HG03280 (cell line): ENCODE results near the gene MGRN1.

Experiments
- ATAC-seq: cut with Tn5 transposase; IDR thresholded peaks from one replicate; pipeline ENCODE4 v1.9.1; 2021; ENCODE audit warnings: mild to moderate bottlenecking, moderate library complexity; ENCODE audit not compliant: unreplicated experiment

Gene MGRN1

GRCh38 chr16:4667203-4667963, 42.8 kb downstream of the MGRN1 start:
- no peak for ATAC-seq

DNA sequence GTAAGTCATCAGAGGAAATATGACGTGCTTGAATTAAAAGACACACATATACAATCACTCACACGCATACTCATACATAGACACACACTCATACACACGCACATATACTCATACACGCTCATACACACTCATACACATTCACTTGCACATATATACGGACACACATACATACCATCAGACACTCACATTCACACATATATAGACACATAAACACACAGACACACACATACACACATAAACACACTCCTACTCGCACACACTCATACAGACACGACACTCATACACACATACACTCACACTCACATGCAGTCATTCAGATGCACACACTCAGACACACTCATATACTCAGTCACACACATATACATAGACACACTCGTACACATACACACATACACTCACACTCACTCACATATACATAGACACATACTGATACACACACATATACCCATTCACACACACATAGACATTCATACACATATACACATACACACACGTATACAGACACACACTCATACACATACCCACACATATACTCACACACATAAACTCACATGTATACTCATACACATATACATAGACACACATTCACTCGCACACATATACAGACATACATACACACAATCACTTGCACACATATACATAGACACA, 43.8 kb downstream of the MGRN1 start:
- ATAC-seq: no peak

GRCh38 chr16:4673387-4674046, 48.9 kb downstream of the MGRN1 start:
- ATAC-seq: no peak

DNA sequence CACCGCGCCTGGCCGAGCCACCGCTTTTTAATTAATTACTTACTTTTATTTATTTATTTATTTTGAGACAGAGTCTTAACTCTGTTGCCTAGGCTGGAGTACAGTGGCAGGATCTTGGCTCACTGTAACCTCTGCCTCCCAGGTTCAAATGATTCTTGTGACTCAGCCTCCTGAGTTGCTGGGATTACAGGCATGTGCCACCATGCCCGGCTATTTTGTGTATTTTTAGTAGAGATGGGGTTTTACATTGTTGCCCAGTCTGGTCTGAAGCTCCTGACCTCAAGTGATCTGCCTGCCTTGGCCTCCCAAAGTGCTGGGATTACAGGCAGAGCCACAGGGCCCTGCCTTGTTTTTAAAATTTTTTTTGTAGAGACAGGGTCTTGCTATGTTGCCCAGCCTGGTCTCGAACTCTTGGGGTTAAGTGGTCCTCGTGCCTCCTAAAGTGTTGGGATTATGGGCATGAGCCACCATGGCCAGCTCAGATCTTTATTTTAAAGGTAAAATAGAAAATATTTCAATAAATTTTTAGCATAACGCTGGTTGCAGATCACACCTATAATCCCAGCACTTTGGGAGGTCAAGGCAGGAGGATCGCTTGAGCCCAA, 50.4 kb downstream of the MGRN1 start:
- ATAC-seq: no peak

DNA sequence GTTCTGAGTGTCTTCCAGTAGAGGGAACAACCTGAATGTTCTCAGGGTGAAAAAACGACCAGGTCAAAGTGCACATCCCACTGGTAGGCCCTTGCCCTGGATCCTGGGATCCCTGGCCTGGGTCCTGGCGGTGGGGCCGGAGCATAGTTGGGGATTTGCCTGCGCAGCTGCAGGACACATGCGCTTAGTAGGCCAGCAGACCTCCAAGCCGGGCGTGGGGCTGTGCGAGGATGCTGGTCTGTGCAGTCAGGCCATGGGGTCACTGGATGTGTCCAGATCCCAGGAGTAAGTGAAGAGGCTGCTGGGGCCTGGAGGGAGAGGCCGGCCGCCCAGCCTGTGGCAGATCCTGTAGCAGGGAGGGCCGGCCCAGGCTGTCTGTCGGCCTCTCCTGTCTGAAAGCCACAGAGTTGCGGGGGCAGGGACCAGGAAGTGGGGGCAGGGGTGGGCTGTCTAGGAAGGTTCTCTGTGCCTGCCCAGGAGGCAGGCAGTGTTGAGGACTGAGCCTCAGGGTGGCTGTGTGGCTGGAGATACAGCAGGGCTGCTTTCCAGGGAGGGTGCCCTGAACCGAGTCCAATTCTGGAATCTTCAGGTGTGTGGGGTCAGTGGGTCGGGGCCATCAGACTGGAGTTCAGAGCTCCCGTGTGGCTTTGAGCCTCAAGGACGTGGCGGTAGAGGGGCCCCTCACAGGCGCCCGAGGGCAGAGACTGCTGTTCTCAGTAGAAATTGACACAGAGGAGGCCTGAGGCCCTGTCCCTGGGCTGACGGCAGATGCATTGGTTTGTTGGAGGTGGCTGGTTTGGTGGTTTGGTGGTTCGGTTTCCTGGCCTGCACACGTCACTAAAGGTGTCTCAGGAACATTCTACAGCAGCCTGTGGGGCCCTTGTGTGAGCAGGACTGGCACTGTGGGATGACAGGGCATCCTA, 51.5 kb downstream of the MGRN1 start:
- no peak for ATAC-seq

DNA sequence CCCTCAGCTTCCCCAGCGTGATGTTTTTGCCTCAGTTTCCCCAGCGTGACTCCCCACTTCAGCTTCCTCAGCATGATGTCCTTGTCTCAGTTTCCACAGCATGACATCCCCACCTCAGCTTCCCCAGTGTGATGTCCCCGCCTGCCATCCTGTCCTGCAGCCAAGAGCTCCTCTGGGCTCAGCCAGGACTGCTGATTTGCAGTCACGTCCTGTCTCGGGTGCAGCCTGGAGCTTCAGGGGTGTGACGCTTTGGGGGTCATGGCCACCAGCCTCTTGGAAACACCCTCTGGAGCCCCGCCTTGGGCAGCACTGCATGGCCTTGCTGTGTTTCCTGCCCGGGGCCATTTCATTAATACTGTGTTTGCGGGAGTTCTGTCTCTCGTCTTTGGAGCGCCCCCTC, 52.2 kb downstream of the MGRN1 start:
- ATAC-seq: no peak

DNA sequence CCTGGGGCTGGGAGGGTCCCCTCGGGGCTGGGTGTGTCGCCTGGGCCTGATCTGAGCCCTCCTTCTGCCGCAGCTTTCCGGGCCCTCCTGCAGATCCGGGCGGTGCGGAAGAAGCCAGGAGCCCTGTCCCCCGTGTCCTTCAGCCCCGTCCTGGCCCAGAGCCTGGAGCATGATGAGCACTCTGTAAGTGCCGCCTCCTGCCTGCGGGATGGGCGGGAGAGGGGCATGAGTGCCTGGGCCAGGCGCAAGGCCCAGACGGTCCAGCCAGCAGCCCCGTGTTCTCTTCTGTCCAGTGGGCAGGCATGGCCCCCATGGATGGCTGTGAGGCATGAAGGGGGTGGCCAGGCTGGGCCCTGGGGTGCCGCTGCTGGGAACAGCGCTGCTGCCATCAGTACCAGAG, 52.8 kb downstream of the MGRN1 start:
- no peak for ATAC-seq

DNA sequence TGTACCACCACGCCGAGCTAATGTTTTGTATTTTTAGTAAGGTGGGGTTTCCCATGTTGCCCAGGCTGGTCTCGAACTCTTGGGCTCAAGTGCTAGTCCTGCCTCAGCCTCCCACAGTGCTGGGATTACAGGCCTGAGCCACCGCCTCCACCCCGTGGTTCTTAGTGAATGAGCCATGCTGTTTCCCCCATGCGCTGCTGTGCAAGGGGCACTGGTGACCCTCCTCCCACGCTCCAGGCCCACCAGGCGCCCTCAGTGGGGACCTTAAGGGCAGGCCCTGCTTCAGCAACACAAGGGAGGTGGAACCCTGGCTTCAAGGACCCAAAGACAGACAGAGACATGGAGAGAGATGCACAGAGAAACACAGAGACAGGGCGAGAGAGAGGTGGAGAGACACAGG, 53.4 kb downstream of the MGRN1 start:
- ATAC-seq: no peak

DNA sequence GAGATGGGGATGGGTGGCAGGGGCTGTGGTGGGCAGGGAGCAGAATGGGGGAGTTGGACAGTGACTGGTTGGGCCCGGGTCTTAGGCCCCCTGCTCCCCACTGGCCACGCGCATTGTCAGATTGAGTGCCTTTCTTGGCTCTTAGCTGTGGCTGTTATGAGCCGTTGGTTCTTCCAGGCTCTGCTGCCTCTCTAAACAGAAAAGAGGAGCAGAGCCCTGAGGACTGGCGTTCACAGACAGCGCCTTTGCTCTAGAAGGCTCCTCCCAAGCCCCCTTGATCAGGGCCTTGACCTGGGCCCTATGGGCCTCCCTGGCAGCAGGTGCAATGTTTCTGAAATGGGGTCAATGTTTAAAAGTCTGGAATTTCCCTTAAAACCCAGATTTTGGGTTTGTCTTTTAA, 54.0 kb downstream of the MGRN1 start:
- no peak for ATAC-seq

DNA sequence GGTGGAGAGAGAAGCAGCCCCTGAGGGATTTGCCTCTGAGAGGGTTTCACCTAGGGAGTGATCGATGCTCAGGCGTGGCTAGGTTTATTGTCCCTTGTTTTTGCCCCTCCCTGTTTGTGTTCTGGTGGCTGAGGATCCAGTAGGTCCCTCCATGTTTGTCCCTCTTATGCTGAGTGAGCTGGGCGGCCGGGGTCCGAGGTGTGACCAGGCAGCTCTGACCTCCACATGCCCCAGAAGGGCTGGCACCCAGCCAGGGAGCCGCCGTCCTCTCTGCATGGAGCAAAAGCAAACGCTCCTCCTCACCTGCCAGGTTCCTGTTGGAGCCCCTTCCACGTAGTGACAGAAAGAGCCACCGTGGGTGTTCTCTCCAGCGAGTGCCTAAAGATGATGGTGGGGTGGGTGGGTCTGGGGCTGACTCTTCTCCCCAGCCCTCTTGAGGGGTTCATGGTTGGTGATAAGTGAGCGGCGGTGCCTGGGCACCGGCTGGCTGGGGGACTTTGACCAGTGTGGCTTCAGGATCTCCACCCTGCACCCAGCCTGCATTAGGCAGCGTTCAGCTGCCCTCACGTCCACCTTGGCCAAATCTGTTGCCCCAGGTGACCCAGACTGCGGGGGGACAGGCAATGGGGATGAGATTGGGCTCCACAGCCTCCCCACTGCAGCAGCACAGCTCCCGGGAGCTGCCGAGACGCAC, 54.7 kb downstream of the MGRN1 start:
- ATAC-seq: no peak

- ATAC-seq: no peak
These were observed 55.4 kb downstream of the MGRN1 start for GRCh38 chr16:4679850-4680636.

- no peak for ATAC-seq
These were observed 56.2 kb downstream of the MGRN1 start for GRCh38 chr16:4680673-4681470.

- no peak for ATAC-seq
These were observed 57.0 kb downstream of the MGRN1 start for GRCh38 chr16:4681471-4682083.

GRCh38 chr16:4682084-4682591, 57.5 kb downstream of the MGRN1 start:
- no peak for ATAC-seq

- no peak for ATAC-seq
These were observed 58.1 kb downstream of the MGRN1 start for GRCh38 chr16:4682616-4683254.

DNA sequence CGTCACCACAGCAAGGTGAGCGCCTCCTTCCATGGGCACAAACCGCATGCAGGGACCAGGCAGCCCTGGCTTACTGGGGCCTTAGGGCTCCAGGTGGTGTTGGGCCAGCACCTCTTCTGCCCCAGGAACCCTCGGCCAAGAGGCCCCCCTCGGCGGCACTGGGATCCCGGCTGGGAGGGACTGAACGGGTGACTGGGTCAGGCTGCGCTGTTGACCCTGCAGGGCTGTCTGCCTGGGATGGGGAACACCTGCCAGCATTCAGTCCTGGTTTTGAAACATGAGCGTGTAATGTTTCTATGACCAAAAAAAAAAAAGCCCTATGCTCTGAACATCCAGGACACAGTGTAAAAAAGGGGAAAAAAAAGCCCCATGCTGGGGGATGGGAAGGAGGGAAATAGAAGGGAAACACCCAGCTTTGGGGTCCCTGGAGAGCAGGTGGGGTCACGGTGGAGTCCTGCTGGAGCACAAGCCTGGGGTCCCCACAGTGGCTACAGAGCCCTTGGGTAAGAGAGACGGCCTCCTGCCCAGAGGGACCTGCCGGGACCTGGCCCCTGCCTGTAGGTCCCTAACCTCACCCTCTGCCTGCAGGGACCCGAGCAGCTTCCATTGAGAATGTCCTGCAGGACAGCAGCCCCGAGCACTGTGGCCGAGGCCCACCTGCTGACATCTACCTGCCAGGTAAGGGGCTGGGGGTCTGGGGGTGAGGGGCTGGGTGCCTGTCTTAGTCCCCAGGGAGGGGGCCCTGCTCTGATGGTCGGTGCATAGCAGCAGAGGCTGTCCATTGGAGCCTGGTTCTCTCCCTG, 58.8 kb downstream of the MGRN1 start:
- ATAC-seq: no peak
